Fibroblast of the aortic adventitia (primary cell): ENCODE data around the gene PIK3R5. TPM values are rescaled to one million over a fixed set of nuclear protein-coding genes. Genes with fewer than 3 reads are reported as not detected.

Experiments
- DNase-seq: peaks from one replicate; pipeline ENCODE4 v3.0.0-alpha.2; 2010; ENCODE audit warnings: low read depth
- H3K4me3 ChIP-seq: 2 replicates; pipeline ENCODE4 v1.5.1; 2011; ENCODE audit warnings: low read depth, mild to moderate bottlenecking, control low read depth, low read length, moderate library complexity
- total RNA-seq: library from RNA; depleted of rRNA; stranded (reverse); fragments of >200 nt; gene quantifications from 2 replicates; pipeline ENCODE4 v1.2.3, GENCODE V29; 2012; ENCODE audit warnings: low replicate concordance
- TF ChIP-seq, protein P1 (sequence below): IDR thresholded peaks from 2 replicates; pipeline ENCODE4 v1.5.1; 2011; ENCODE audit warnings: mild to moderate bottlenecking, low read length, control low read depth, inconsistent platforms; ENCODE audit not compliant: insufficient read depth

The PIK3R5 gene
- total RNA-seq, 1 donor: not detected

DNA sequence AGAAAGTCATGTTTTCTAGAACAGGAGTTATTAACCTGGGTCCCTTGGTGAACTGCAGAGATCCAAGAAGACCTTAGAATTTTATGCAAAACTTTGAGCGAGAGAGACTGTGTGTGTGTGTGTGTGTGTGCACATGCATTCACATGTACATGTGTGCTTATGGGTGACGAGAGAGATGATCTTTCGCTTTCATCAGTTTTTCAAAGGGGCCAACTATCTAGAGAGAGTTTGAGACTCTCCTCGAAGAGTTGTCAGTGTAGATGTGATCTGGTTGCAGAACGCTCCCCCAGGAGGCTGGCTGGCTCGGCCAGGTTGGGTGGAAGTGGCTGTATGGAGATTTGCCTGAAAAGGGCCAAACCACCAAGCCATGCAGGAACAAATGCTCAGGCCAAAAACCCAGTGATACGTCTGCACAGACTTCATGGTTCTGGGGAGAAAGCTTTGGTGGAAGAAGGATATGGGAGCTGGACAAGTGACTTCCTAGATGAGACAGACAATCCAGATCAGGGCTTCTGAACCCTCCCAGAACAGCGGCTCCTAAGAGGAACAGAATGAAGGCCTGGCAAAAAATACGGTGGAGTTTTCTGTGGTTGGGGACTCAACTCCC lies 6.1 kb downstream of the PIK3R5 start:
- no peak for DNase-seq
- TF ChIP-seq, protein P1, sequence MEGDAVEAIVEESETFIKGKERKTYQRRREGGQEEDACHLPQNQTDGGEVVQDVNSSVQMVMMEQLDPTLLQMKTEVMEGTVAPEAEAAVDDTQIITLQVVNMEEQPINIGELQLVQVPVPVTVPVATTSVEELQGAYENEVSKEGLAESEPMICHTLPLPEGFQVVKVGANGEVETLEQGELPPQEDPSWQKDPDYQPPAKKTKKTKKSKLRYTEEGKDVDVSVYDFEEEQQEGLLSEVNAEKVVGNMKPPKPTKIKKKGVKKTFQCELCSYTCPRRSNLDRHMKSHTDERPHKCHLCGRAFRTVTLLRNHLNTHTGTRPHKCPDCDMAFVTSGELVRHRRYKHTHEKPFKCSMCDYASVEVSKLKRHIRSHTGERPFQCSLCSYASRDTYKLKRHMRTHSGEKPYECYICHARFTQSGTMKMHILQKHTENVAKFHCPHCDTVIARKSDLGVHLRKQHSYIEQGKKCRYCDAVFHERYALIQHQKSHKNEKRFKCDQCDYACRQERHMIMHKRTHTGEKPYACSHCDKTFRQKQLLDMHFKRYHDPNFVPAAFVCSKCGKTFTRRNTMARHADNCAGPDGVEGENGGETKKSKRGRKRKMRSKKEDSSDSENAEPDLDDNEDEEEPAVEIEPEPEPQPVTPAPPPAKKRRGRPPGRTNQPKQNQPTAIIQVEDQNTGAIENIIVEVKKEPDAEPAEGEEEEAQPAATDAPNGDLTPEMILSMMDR: no peak
- no peak overlapping the region for H3K4me3 ChIP-seq

DNA sequence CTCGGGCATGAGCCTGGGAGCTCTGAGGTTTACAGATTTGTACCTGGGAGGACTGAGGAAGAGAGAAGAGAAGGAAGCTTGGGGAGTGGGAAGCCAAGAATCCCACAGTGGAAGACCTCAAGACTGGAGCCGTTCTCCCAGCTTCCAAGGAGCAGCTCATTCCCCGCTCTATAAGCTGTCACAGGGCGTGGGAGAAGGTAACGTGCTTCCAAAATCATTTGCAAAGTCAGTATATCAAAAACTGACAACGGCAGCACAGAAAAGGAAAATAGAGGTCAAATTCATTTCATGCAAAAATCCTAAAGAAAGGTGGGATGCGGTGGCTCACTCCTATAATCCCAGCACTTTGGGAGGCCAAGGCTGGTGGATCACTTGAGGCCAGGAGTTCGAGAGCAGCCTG lies 7.8 kb downstream of the PIK3R5 start:
- DNase-seq: no peak
- H3K4me3 ChIP-seq: no peak overlapping the region
- TF ChIP-seq, protein P1: no peak

DNA sequence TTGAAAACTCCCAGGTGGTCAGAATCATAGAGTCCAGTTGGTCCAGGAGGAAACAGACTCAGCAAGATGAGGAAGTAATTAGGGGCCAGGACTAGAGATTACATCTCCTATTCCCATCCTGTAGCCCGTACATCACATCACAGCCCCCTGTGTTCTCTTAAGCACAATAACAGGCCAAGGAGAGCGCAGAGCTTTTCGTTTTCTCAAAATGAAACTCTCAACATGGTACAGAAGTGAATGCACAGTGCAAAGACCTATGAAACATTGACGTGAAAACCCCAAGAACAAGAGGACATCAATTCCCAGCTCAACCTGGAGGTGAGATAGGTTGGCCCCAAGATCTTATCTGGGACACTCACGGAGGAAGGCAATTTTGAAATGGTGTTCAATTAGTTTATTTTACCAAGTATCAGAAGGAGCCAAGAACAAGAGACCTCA lies 9.0 kb downstream of the PIK3R5 start:
- H3K4me3 ChIP-seq: no peak overlapping the region
- no peak for DNase-seq
- TF ChIP-seq, protein P1: no peak

- H3K4me3 ChIP-seq: no peak overlapping the region
- DNase-seq: no peak
These were observed 10.2 kb downstream of the PIK3R5 start for GRCh38 chr17:8955021-8955959.

DNA sequence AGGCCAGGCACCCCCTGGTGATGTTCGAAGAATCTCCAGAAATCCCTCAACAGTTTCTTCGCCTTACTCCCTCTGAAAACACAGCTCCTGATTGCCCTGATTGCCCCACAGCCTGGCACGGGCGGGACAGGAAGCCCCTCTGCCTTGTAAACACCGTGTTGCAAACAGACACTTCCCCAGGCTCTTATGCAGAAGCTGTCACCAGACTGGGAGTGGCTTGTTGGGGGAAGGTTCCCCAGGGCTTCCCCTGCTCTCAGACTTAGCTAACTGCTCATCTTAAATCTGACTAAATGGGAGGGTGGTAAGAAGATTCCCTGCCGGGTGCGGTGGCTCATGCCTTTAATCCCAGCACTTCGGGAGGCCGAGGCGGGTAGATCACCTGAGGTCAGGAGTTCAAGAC lies 11.2 kb downstream of the PIK3R5 start:
- no peak for DNase-seq
- H3K4me3 ChIP-seq: no peak overlapping the region
- TF ChIP-seq, protein P1: no peak

More at GRCh38 chr17:8955021-8955959, 10.2 kb downstream of the PIK3R5 start:
- TF ChIP-seq, protein P1: no peak

DNA sequence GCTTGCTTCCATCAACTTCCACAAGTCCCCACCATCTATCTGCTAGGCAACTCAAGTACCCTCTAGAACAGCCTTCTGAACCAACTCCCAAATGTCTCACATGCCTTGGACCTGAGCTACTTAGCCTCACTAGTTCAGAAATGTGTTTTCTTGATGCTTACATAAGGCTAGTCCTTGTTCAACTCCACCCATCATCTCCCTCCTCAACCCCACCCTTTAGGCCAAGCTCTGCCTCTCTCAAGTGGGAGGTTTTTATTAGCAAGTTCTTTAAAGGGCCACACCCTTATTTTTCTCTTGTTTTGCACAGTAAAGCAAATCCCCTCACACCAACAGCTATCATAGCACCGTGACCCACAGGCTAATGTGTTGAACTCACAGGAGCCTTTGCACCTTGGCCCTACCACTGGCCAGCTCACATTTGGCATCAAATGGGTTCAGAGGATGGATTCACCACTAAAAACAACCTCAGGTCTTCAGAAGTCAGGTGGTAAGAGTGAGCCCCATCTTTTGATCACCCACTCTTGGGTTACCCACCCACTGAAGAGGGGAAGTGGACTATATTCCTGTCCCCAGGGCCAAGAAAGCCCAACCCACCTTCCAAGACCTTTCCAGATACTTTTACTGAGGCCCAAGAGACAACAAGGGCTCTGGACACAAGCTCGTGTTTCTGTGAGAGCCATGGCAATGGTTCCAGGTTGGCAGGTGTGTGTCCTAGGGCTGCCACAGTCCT lies 12.2 kb downstream of the PIK3R5 start:
- H3K4me3 ChIP-seq: no peak overlapping the region
- TF ChIP-seq, protein P1: no peak
- DNase-seq: no peak
